Measurements from ENCODE around the gene PNPLA1.

- TF ChIP-seq CTCF (IDR thresholded peaks at IDR 0.05; ENCODE audit: insufficient read depth, low read length, poor library complexity, severe bottlenecking) (no peak), EZH2phosphoT487 (conservative IDR thresholded peaks at IDR 0.05; ENCODE audit: low read length) (no peak)
These were observed 49.6 kb upstream of the PNPLA1 start for GRCh38 chr6:36220226-36220625.
